PC-3 (cell line): ENCODE measurements around the gene GABARAP. TPM values are rescaled to one million over a fixed set of nuclear protein-coding genes. Genes with fewer than 3 reads are reported as not detected.

Experiments
- ATAC-seq: fragments of 200-7000 bp; cut with Tn5 transposase; 2 replicates; pipeline ENCODE4 v1.9.1; 2020; ENCODE audit warnings: mild to moderate bottlenecking, moderate library complexity
- BruUV-seq: library from RNA; stranded (reverse); fragments of 400-500 nt; replicated peaks from 2 replicates; lab custom pipeline; 2021; lab: Mats Ljungman, UMichigan
- CTCF ChIA-PET: fragments of 300-600 bp; sonication (Branson Sonifier 250); formaldehyde crosslinking; loops from one replicate; lab custom pipeline; 2022; ENCODE audit warnings: antibody characterized with exemption; lab: Charles Lee
- POLR2A ChIA-PET: fragments of 300-600 bp; sonication (Branson Sonifier 250); formaldehyde crosslinking; loops from one replicate; lab custom pipeline; 2022; ENCODE audit warnings: antibody characterized with exemption; ENCODE audit not compliant: unreplicated experiment; lab: Charles Lee
- DNase-seq: peaks from one replicate; pipeline ENCODE4 v3.0.0-alpha.2; 2015
- H2AFZ ChIP-seq: fragments of 300-600 bp; sonication (generic); 2 replicates; pipeline ENCODE4 v1.6.0; 2016; ENCODE audit warnings: antibody characterized with exemption, low read length
- H3F3A ChIP-seq: fragments of 300-600 bp; sonication (generic); one replicate; pipeline ENCODE4 v1.6.0; 2017; ENCODE audit warnings: antibody characterized with exemption, low read length, control low read depth, mild to moderate bottlenecking; ENCODE audit not compliant: unreplicated experiment
- H3K27ac ChIP-seq: fragments of 300-600 bp; sonication (generic); 2 replicates; pipeline ENCODE4 v1.5.1; 2016; ENCODE audit warnings: mild to moderate bottlenecking, low read length
- H3K27me3 ChIP-seq: fragments of 300-600 bp; sonication (generic); 2 replicates; pipeline ENCODE4 v1.6.1; 2016; ENCODE audit warnings: low read length, mixed read lengths
- H3K36me3 ChIP-seq: fragments of 300-600 bp; sonication (generic); 2 replicates; pipeline ENCODE4 v1.6.1; 2016; ENCODE audit warnings: low read depth, mixed run types, low read length, mixed read lengths
- H3K4me1 ChIP-seq: fragments of 300-600 bp; sonication (generic); 2 replicates; pipeline ENCODE4 v1.5.1; 2016; ENCODE audit warnings: low read length; ENCODE audit not compliant: insufficient read depth
- H3K4me2 ChIP-seq: fragments of 300-600 bp; sonication (generic); 2 replicates; pipeline ENCODE4 v1.6.0; 2016; ENCODE audit warnings: low read length
- H3K4me3 ChIP-seq: fragments of 300-600 bp; sonication (generic); 2 replicates; pipeline ENCODE4 v1.5.1; 2016; ENCODE audit warnings: mild to moderate bottlenecking, low read length, mixed read lengths
- H3K79me2 ChIP-seq: fragments of 300-600 bp; sonication (generic); 2 replicates; pipeline ENCODE4 v1.6.1; 2017; ENCODE audit warnings: low read length, mixed read lengths
- H3K9ac ChIP-seq: fragments of 300-600 bp; sonication (generic); 2 replicates; pipeline ENCODE4 v1.6.0; 2016; ENCODE audit warnings: mild to moderate bottlenecking, low read length
- H3K9me2 ChIP-seq: fragments of 300-600 bp; sonication (generic); replicated peaks from 2 replicates; pipeline ENCODE4 v1.6.1; 2016; ENCODE audit warnings: mixed run types, low read length, mixed read lengths
- H3K9me3 ChIP-seq: fragments of 300-600 bp; sonication (generic); 2 replicates; pipeline ENCODE4 v1.6.1; 2016; ENCODE audit warnings: low read length, mixed read lengths
- H4K20me1 ChIP-seq: fragments of 300-600 bp; sonication (generic); 2 replicates; pipeline ENCODE4 v1.6.1; 2016; ENCODE audit warnings: low read length, mixed read lengths
- EZH2 ChIP-seq: fragments of 300-600 bp; sonication (generic); IDR thresholded peaks from one replicate; pipeline ENCODE4 v1.6.1; 2017; ENCODE audit warnings: antibody characterized with exemption, mild to moderate bottlenecking, low read length; ENCODE audit not compliant: unreplicated experiment
- EZH2phosphoT487 ChIP-seq: fragments of 300-600 bp; sonication (generic); IDR thresholded peaks from 2 replicates; pipeline ENCODE4 v1.6.1; 2018; ENCODE audit warnings: mild to moderate bottlenecking, antibody characterized with exemption, low read length, borderline replicate concordance
- intact Hi-C: fragments of 100-400 bp; cut with micrococcal nuclease; formaldehyde crosslinking; loops from 2 replicates; pipeline ENCODE4 v1.9.0; 2023
- total RNA-seq: library from RNA; depleted of rRNA; stranded (reverse); fragments of >200 nt; gene quantifications from 2 replicates; pipeline ENCODE4 v1.2.3, GENCODE V29; 2014
- TF ChIP-seq, protein P1 (sequence below): fragments of 300-600 bp; sonication (generic); conservative IDR thresholded peaks from 2 replicates; pipeline ENCODE4 v1.5.1; 2017; ENCODE audit warnings: antibody characterized with exemption, low read depth, mild to moderate bottlenecking, low read length

The GABARAP gene
- total RNA-seq, 1 experiment from 2014 or later: 103 TPM

DNA sequence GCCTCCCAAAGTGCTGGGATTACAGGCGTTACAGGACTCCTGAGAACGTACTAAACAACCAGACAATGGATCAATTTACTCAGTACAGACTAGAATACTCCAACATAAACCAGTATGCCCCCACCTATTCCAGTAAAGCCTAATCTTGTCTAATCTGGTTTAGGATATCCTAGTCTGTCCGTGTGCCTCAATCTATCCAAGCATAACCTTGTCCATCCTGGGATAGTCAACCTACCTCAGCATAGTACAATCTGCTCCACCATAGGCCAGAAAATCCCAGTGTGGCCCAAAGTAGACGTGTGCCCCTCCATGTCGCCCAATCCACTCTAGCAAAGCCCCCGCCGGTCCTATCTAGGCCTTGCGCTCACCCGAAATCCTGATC is 8.6 kb downstream of the GABARAP start:
- peak; percentile 3; the same call in 1 of the 2 replicates for ATAC-seq
- H4K20me1 ChIP-seq: peaks cover 8% of the 10 kb centered on the region; the same call in 1 of the 2 replicates
- ChIA-PET CTCF (no interaction called here), POLR2A (no interaction called here)
- intact Hi-C loops: loop anchor here (2.0 kb wide), 1 partner anchor 13 kb away; no protein-coding TSS in a partner anchor
- H3K9me2 ChIP-seq: no peaks in the 10 kb centered on the region
- peaks cover 13% of the 10 kb centered on the region; the same call in 1 of the 2 replicates for H3K36me3 ChIP-seq
- no peak for TF ChIP-seq EZH2
- TF ChIP-seq, protein P1, sequence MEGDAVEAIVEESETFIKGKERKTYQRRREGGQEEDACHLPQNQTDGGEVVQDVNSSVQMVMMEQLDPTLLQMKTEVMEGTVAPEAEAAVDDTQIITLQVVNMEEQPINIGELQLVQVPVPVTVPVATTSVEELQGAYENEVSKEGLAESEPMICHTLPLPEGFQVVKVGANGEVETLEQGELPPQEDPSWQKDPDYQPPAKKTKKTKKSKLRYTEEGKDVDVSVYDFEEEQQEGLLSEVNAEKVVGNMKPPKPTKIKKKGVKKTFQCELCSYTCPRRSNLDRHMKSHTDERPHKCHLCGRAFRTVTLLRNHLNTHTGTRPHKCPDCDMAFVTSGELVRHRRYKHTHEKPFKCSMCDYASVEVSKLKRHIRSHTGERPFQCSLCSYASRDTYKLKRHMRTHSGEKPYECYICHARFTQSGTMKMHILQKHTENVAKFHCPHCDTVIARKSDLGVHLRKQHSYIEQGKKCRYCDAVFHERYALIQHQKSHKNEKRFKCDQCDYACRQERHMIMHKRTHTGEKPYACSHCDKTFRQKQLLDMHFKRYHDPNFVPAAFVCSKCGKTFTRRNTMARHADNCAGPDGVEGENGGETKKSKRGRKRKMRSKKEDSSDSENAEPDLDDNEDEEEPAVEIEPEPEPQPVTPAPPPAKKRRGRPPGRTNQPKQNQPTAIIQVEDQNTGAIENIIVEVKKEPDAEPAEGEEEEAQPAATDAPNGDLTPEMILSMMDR: no peak
- no peaks in the 10 kb centered on the region for H3K9me3 ChIP-seq
- H3K4me2 ChIP-seq: peak overlapping the region; percentile 83
- H3K4me3 ChIP-seq: peak overlapping the region; percentile 89
- peak overlapping the region; percentile 88 for H3K9ac ChIP-seq
- peaks cover 65% of the 10 kb centered on the region for H3K79me2 ChIP-seq
- peak overlapping the region; percentile 64 for H3K27ac ChIP-seq
- H3K27me3 ChIP-seq: no peaks in the 10 kb centered on the region
- TSS peak; percentile 28 for BruUV-seq
- H2AFZ ChIP-seq: peak overlapping the region; percentile 82
- H3F3A ChIP-seq: peaks cover 8% of the 10 kb centered on the region
- no peak for DNase-seq
- H3K4me1 ChIP-seq: peaks cover 33% of the 10 kb centered on the region

DNA sequence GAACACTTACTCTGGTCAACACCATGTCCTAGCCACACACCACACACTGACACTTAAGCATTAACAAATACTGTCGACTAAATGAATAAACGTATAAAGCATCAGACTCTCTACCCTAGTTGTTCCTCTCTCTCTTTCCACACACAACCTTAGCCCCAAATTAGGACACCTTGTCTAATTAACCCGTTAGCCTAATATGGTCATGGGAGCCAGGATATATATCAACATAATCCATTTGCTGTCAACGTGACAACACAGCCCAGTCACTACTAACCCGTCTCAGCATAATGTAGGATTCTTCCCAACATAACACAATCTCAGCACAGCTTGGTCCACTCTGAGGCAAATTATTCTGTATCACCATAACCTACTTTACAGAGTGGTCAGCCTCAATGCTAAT is 10.1 kb downstream of the GABARAP start:
- Histone ChIP-seq H3K9ac (no peak overlapping the region), H2AFZ (no peak overlapping the region), H3K9me3 (no peaks in the 10 kb centered on the region), H3K4me2 (peak overlapping the region; percentile 81), H3K4me3 (peak overlapping the region; percentile 89), H4K20me1 (peaks cover 8% of the 10 kb centered on the region; the same call in 1 of the 2 replicates), H3K36me3 (peaks cover 10% of the 10 kb centered on the region; the same call in 1 of the 2 replicates), H3K27me3 (no peaks in the 10 kb centered on the region), H3K79me2 (peaks cover 53% of the 10 kb centered on the region), H3K4me1 (peaks cover 30% of the 10 kb centered on the region), H3K9me2 (no peaks in the 10 kb centered on the region), H3F3A (peaks cover 8% of the 10 kb centered on the region), H3K27ac (no peak overlapping the region)
- TF ChIP-seq EZH2phosphoT487 (no peak), EZH2 (no peak)
- TF ChIP-seq, protein P1: no peak
- TSS peak; percentile 13 for BruUV-seq
- POLR2A ChIA-PET: no interaction called here
- ATAC-seq (no peak), DNase-seq (peak; percentile 1)
- CTCF ChIA-PET: no interaction called here
- intact Hi-C loops: no loop called here

DNA sequence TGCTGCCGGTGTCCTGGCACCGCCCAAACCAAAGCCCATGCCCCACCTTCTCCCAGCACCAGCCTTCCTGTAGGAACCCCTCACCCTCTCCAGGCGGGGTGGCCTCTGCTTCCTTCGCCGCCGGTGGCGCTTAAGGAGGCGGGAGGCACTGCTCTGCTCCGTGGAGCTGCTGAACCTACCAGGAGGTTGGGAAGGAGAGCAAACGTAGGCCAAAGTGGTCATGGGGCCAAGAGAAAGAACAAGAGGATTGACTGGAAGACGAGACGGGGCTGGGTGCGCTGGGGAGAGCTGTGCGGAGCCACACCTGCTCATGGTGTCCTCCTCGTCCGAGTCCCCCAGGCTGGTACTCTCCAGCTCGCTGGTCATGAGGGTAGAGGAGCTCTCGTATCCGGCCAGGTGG is 12.7 kb downstream of the GABARAP start:
- H4K20me1 ChIP-seq: peaks cover 8% of the 10 kb centered on the region; the same call in 1 of the 2 replicates
- H3F3A ChIP-seq: no peaks in the 10 kb centered on the region
- intact Hi-C loops: no loop called here
- H2AFZ ChIP-seq: no peak overlapping the region
- H3K4me1 ChIP-seq: peaks cover 11% of the 10 kb centered on the region
- H3K9me2 ChIP-seq: no peaks in the 10 kb centered on the region
- TF ChIP-seq EZH2phosphoT487 (no peak), EZH2 (no peak)
- TF ChIP-seq, protein P1: no peak
- H3K27ac ChIP-seq: no peak overlapping the region
- no peak overlapping the region for H3K4me2 ChIP-seq
- no peaks in the 10 kb centered on the region for H3K9me3 ChIP-seq
- H3K27me3 ChIP-seq: no peaks in the 10 kb centered on the region
- H3K4me3 ChIP-seq: no peak overlapping the region
- H3K79me2 ChIP-seq: peaks cover 41% of the 10 kb centered on the region
- ATAC-seq: no peak
- no TSS peak for BruUV-seq
- no peaks in the 10 kb centered on the region; the same call in 1 of the 2 replicates for H3K36me3 ChIP-seq
- DNase-seq: no peak
- ChIA-PET POLR2A (no interaction called here), CTCF (no interaction called here)
- no peak overlapping the region for H3K9ac ChIP-seq
